Measurements from ENCODE around the gene ZNF410. TPM values are rescaled to one million over a fixed set of nuclear protein-coding genes. Genes with fewer than 3 reads are reported as not detected.

Gene ZNF410
- polyA plus RNA-seq, 1 donor (not counting 4 experiments of a cell fraction or from before 2014, with no cell fraction given), result 57.9 TPM

- no peaks in the 10 kb centered on the region for H3K79me2 ChIP-seq (ENCODE audit: control insufficient read depth, insufficient read depth, low read length)
- no peaks in the 10 kb centered on the region for H4K20me1 ChIP-seq (ENCODE audit: control insufficient read depth, extremely low read depth, insufficient read depth, low read length)
- no peak overlapping the region for H3K4me2 ChIP-seq (ENCODE audit: control insufficient read depth, extremely low read depth, insufficient read depth, low read depth, low read length)
- H3K4me3 ChIP-seq (ENCODE audit: control insufficient read depth in 2 of 3, extremely low read depth in 1 of 3, insufficient read depth in 2 of 3, low read depth in 1 of 3, low read length in 3 of 3), result no peak overlapping the region
- no peak overlapping the region for H3K9ac ChIP-seq (ENCODE audit: control insufficient read depth, extremely low read depth, insufficient read depth, low read length)
- TF ChIP-seq EZH2 (IDR thresholded peaks at IDR 0.05; ENCODE audit: low read length), result no peak
- no peak for TF ChIP-seq CTCF (optimal IDR thresholded peaks at IDR 0.05 in 1 of 3, IDR thresholded peaks at IDR 0.05 in 1 of 3, conservative IDR thresholded peaks at IDR 0.05 in 1 of 3; ENCODE audit: extremely low read depth in 1 of 3, insufficient read depth in 2 of 3, low read length in 3 of 3)
- no peaks in the 10 kb centered on the region for H3K9me1 ChIP-seq (ENCODE audit: control insufficient read depth, extremely low read depth, insufficient read depth, low read length)
- H3K9me3 ChIP-seq (ENCODE audit: control insufficient read depth, low read depth, low read length), result no peaks in the 10 kb centered on the region
- DNase-seq (ENCODE audit: low read depth, low spot score), result no peak
- H2AFZ ChIP-seq (ENCODE audit: control insufficient read depth, low read length), result no peak overlapping the region
- dilution Hi-C loops (cut with MboI; ENCODE audit: extremely low pct_ligation_motif_present, low sequenced_read_pairs), result no loop called here
- no peak for FAIRE-seq
- H3K27ac ChIP-seq (ENCODE audit: control insufficient read depth, insufficient read depth, low read length), result no peak overlapping the region
- H3K27me3 ChIP-seq (ENCODE audit: control insufficient read depth, extremely low read depth, insufficient read depth, low read length), result no peaks in the 10 kb centered on the region
- H3K36me3 ChIP-seq (ENCODE audit: control insufficient read depth in 2 of 2, extremely low read depth in 1 of 2, insufficient read depth in 2 of 2, low read length in 2 of 2), result peaks cover 14 to 15% of the 10 kb centered on the region in 2 experiments
- no peaks in the 10 kb centered on the region for H3K4me1 ChIP-seq (ENCODE audit: control insufficient read depth, extremely low read depth, insufficient read depth, low read length)
Measured at GRCh38 chr14:73961192-73961591, 74.5 kb downstream of the ZNF410 start.

GRCh38 chr14:73965216-73965615 is 78.6 kb downstream of the ZNF410 start:
- H3K27me3 ChIP-seq (ENCODE audit: control insufficient read depth, extremely low read depth, insufficient read depth, low read length), result no peaks in the 10 kb centered on the region
- no peak overlapping the region for H3K27ac ChIP-seq (ENCODE audit: control insufficient read depth, insufficient read depth, low read length)
- H3K9me3 ChIP-seq (ENCODE audit: control insufficient read depth, low read depth, low read length), result no peaks in the 10 kb centered on the region
- no peaks in the 10 kb centered on the region for H3K9me1 ChIP-seq (ENCODE audit: control insufficient read depth, extremely low read depth, insufficient read depth, low read length)
- dilution Hi-C loops (cut with MboI; ENCODE audit: extremely low pct_ligation_motif_present, low sequenced_read_pairs), result no loop called here
- H3K4me2 ChIP-seq (ENCODE audit: control insufficient read depth, extremely low read depth, insufficient read depth, low read depth, low read length), result no peak overlapping the region
- no peaks in the 10 kb centered on the region for H3K79me2 ChIP-seq (ENCODE audit: control insufficient read depth, insufficient read depth, low read length)
- H3K4me3 ChIP-seq (ENCODE audit: control insufficient read depth in 2 of 3, extremely low read depth in 1 of 3, insufficient read depth in 2 of 3, low read depth in 1 of 3, low read length in 3 of 3), result no peak overlapping the region
- FAIRE-seq (no peak), DNase-seq (ENCODE audit: low read depth, low spot score) (no peak)
- H3K4me1 ChIP-seq (ENCODE audit: control insufficient read depth, extremely low read depth, insufficient read depth, low read length), result no peaks in the 10 kb centered on the region
- H3K36me3 ChIP-seq (ENCODE audit: control insufficient read depth in 2 of 2, extremely low read depth in 1 of 2, insufficient read depth in 2 of 2, low read length in 2 of 2), result peaks cover 10 to 18% of the 10 kb centered on the region in 2 experiments
- no peak overlapping the region for H2AFZ ChIP-seq (ENCODE audit: control insufficient read depth, low read length)
- H3K9ac ChIP-seq (ENCODE audit: control insufficient read depth, extremely low read depth, insufficient read depth, low read length), result no peak overlapping the region
- no peak for TF ChIP-seq EZH2 (IDR thresholded peaks at IDR 0.05; ENCODE audit: low read length)
- TF ChIP-seq CTCF (optimal IDR thresholded peaks at IDR 0.05 in 1 of 3, IDR thresholded peaks at IDR 0.05 in 1 of 3, conservative IDR thresholded peaks at IDR 0.05 in 1 of 3; ENCODE audit: extremely low read depth in 1 of 3, insufficient read depth in 2 of 3, low read length in 3 of 3), result no peak
- no peaks in the 10 kb centered on the region for H4K20me1 ChIP-seq (ENCODE audit: control insufficient read depth, extremely low read depth, insufficient read depth, low read length)

All from keratinocyte (primary cell).